Skeletal muscle cell (primary cell): ENCODE results near the gene PNPLA7.
"Not testable (repeated sequence)": the region's sequence is repeated elsewhere in the genome, so short reads cannot be mapped to it uniquely, and the experiment has no call there.

Experiments
- DNase-seq: peaks from one replicate; pipeline ENCODE4 v3.0.0-alpha.2; 2010; ENCODE audit warnings: low read depth
- H3K4me3 ChIP-seq: 2 replicates; pipeline ENCODE4 v1.5.1; 2011; ENCODE audit warnings: low read depth, mild to moderate bottlenecking, control low read depth, low read length, moderate library complexity

The PNPLA7 gene

DNA sequence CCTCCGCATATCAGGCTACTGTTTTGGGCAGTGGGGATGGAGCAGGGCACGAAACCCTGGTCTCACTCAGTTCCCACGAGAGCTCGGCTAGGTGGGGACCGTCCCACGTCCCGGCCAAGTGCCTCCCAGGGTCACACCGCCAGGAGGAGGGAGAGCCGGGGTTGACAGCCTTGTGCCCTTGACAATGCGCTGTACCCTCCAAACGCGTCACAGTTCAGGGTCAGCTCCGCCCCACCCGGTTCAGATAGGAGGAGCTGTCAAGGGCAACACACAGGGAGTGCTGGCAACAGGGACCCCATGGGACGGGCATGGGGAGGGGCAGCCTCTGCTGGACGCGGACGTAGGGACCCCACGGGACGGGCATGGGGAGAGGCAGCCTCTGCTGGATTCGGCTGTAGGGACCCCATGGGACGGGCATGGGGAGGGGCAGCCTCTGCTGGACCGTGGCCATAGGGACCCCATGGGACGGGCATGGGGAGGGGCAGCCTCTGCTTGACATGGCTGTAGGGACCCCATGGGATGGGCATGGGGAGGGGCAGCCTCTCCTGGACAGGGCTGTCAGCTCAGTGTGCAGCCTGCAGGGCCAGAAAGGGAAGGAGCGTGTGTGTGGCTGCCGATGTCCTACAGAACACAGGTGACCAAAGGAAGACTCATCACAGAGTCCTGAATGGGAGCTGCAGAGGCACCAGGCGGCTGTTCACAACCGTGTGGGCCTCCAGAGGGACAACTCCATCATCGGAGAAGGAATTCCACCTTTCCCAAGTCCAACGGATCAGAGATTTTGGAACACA lies 29.4 kb downstream of the PNPLA7 start:
- H3K4me3 ChIP-seq: no peak overlapping the region
- DNase-seq: no peak

DNA sequence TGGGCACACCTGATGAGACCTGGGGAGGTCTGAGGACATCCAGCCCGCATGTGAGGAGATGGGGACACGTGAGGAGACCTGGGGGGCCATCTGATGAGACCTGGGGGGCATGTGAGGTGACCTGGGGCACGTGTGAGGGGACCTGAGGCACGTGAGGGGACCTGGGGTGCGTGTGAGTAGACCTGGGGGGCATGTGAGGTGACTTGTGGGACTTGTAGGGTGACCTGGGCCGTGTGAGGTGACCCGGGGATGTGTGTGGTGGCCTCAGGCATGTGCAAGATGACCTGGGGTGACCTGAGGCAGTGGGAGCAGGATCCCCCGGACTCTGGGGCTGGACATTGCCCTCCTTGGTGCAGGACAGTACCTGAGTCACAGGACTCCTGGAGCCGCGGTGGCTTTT lies 30.6 kb downstream of the PNPLA7 start:
- no peak for DNase-seq
- H3K4me3 ChIP-seq: no peak overlapping the region

DNA sequence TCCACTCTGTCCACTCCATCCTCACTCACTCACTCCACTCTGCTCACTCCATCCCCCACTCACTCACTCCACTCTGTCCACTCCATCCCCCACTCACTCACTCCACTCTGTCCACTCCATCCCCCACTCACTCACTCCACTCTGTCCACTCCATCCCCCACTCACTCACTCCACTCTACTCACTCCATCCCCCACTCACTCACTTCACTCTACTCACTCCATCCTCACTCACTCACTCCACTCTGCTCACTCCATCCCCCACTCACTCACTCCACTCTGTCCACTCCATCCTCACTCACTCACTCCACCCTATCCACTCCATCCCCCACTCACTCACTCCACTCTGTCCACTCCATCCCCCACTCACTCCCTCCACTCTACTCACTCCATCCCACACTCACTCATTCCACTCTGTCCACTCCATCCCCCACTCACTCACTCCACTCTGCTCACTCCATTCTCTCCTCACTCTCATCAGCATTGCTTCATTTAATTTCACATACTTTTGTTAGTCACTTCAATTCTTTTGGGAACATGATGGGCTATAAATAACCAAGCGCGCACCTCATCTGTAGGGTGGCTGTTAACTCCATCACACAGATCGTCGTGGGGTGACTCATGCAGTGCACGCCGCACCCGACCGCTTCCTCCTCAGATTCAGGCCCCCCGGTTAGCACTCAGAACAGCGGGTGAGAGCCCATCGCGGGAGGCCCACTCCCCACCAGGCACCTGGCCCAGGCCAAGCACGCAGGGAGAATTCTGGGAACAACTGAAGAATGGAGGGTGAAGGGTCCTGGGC lies 31.3 kb downstream of the PNPLA7 start:
- H3K4me3 ChIP-seq: not testable (repeated sequence)
- peak; percentile 14 for DNase-seq

- H3K4me3 ChIP-seq: no peak overlapping the region
- no peak for DNase-seq
Measured at GRCh38 chr9:137516144-137516917, 33.9 kb downstream of the PNPLA7 start.

GRCh38 chr9:137515338-137515724 lies 34.9 kb downstream of the PNPLA7 start:
- DNase-seq: no peak
- H3K4me3 ChIP-seq: no peak overlapping the region

DNA sequence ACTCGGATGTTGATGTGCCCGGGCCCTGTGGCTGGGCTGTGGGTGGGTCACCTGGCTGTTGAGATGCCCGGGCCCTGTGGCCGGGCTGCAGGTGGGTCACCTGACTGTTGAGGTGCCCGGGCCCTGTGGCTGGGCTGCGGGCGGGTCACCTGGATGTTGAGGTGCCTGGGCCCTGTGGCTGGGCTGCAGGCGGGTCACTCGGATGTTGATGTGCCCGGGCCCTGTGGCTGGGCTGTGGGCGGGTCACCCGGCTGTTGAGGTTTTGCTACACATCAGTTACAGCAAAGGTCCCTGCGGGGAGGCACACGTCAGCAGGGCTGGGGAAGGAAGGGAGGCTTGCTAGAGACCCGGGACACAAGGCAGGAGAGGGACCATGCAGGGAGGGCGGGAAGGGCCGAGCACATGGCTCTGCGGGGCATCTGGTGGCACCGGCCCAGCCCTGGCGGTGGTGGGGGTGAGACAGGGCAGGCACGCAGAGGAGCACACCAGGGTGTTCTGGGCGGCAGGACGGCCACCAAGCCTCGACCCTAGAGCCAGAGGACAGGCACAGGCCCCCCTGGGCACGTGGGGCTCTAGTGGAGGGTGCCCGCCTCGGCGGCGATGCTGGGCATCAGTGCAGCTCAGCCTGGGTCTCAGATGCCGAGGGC lies 35.4 kb downstream of the PNPLA7 start:
- no peak for DNase-seq
- no peak overlapping the region for H3K4me3 ChIP-seq

- not testable (repeated sequence) for DNase-seq, H3K4me3 ChIP-seq
Measured at GRCh38 chr9:137513801-137514570, 36.2 kb downstream of the PNPLA7 start.

- not testable (repeated sequence) for DNase-seq, H3K4me3 ChIP-seq
Measured at GRCh38 chr9:137513136-137513535, 37.1 kb downstream of the PNPLA7 start.

DNA sequence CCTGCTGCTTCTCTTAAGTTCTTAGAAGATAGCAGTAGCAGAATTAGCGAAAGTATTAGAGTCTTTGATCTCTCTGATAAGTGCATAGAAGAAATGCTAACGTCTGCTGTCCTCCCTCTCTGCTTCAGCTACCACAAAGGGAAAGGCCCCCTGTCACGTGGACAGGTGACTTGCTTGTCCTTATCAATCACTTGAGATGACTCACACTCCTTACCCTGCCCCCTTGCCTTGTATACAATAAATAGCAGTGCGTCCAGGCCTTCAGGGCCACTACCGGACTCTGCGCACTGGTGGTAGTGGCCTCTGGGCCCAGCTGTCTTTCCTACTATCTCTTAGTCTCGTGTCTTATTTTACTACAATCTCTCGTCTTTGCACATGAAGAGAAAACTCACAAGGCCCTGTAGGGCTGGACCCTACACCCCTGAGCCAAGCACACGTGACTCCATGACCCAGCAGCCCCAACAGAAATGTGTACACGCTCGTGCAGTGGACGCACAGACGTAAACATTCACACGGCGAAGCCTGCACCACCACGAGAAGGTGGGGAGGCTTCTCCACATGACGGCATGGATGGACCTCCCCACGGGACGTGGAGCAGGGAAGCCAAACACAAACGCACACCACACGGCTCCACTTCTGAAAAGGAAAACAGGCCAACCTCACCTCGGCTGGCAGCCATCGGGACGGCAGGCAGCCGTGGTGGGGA lies 38.3 kb downstream of the PNPLA7 start:
- DNase-seq: no peak

DNA sequence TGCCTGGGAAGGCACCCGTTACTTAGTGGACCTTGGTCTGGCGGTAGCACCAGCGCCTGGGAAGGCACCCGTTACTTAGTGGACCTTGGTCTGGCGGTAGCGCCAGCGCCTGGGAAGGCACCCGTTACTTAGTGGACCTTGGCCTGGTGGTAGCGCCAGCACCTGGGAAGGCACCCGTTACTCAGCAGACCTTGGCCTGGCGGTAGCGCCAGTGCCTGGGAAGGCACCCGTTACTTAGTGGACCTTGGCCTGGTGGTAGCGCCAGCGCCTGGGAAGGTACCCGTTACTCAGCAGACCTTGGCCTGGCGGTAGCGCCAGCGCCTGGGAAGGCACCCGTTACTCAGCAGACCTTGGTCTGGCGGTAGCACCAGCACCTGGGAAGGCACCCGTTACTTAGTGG lies 39.1 kb downstream of the PNPLA7 start:
- H3K4me3 ChIP-seq, DNase-seq: not testable (repeated sequence)

More for the DNA sequence above, 38.3 kb downstream of the PNPLA7 start:
- H3K4me3 ChIP-seq: no peak overlapping the region

DNA sequence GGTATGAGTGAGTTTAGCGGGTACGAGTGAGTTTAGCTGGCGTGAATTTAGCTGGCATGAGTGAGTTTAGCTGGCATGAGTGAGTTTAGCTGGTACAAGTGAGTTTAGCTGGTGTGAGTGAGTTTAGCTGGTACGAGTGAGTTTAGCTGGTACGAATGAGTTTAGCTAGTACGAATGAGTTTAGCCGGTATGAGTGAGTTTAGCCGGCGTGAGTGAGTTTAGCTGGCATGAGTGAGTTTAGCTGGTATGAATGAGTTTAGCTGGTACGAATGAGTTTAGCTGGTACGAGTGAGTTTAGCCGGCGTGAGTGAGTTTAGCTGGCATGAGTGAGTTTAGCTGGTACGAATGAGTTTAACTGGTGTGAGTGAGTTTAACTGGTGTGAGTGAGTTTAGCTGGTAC lies 41.0 kb downstream of the PNPLA7 start:
- DNase-seq: no peak
- no peak overlapping the region for H3K4me3 ChIP-seq

DNA sequence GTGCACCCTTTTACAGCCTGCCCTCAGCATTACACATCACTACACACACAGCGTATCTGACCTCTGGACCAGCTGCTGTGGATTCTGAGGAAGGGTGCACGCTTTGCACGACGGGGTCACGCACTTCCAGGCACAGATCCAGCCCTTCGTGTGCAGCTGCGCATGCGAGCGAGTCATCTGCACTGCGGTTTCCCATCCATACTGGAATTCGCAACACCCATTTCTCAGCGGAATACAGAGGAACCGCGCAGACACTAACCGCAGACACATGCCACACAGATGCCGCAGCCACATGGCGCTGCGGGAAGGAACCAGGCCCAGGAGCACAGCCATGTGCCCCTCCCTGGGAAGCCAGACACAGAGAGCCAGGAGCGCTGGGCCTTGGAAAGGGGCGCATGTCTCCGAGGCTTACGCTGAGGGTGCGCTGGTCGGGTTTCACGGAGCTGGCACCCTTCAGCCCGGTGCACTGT lies 43.5 kb downstream of the PNPLA7 start:
- DNase-seq: peak; percentile 19
- H3K4me3 ChIP-seq: no peak overlapping the region

- DNase-seq: no peak
Measured at GRCh38 chr9:137506274-137506673, 43.9 kb downstream of the PNPLA7 start.

DNA sequence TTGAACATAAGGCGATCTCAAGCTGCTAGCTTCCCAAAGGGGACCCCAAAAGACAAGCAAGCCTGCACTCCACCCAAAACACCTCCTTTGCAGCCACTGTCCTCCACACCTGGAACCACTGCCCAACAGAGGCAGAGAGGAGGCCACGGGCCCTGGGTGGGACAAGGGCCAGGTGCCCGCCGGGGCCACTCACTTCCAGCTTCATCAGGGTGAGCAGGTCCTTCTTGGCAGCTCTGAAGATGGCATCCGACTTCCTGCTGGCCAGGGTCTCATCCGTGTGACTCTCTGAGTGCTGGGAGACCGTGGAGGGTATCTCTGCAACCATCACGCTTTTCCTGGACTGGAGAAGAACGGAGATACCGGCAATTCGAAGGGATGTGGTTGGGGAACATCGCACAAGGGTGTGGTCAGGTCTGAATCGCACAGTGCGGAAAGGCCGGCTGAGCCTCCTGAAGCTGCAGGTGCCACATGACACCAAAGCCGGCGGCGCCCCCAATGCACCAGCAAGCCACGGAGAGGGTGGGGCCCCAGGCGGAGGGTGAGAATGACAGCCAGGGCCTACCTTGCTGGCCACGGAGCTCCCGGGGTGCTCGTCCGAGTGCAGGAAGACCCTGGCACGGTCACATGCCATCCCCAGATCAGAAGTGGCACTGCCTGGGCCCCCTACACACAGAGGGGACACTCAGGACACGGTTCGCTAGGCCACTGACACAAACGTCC lies 44.6 kb downstream of the PNPLA7 start:
- no peak overlapping the region for H3K4me3 ChIP-seq
- no peak for DNase-seq

More at GRCh38 chr9:137506274-137506673, 43.9 kb downstream of the PNPLA7 start:
- H3K4me3 ChIP-seq: no peak overlapping the region

GRCh38 chr9:137504432-137504777 lies 45.8 kb downstream of the PNPLA7 start:
- no peak for DNase-seq
- no peak overlapping the region for H3K4me3 ChIP-seq

DNA sequence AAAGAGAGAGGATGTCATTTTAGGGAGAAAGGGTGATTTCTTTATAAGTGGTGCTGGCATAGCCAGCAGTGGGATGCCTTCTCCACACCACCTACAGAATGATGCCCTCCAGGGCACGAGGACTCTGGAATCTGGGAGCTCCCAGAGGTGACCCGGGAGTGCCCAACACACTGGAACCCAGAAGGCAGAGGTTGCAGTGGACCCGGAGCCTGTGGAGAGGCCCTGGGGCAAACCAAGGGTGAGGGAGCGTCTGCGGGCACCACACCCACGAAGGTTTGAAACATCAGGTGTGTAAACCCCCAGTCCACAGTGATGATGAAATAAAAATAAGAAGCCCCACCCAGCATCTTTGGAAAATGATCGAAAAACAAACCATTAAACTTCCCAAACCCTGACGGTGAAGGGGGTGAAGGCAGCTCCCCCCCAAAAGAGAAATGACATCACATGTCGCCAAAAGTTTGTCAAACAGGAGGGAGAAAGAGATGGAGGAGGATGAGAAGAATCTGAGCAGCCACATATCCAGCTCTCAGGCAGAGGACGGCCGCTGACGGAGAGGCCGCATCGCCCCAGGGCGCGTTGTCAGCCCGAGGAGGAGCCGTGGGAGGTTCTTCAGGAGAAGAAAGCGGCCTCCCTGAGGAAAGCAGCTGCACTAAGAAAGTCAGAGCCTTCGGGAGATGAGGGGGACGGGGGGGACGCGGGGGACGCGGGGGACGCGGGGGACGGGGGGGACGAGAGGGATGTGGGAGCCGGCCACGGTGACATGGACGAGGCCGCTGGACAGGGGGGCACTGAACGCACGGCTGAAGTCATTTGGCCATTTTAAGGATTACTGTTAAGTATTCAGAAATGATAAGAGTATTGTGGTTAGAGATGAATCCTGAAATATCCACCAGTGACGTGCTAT lies 47.9 kb downstream of the PNPLA7 start:
- DNase-seq: no peak

GRCh38 chr9:137501457-137501856 lies 48.7 kb downstream of the PNPLA7 start:
- H3K4me3 ChIP-seq: no peak overlapping the region
- DNase-seq: no peak

More for the DNA sequence above, 47.9 kb downstream of the PNPLA7 start:
- no peak overlapping the region for H3K4me3 ChIP-seq
